Measurements from ENCODE around the gene UBXN4.
"Not testable (repeated sequence)": the region's sequence is repeated elsewhere in the genome, so short reads cannot be mapped to it uniquely, and the experiment has no call there.

Gene UBXN4

DNA sequence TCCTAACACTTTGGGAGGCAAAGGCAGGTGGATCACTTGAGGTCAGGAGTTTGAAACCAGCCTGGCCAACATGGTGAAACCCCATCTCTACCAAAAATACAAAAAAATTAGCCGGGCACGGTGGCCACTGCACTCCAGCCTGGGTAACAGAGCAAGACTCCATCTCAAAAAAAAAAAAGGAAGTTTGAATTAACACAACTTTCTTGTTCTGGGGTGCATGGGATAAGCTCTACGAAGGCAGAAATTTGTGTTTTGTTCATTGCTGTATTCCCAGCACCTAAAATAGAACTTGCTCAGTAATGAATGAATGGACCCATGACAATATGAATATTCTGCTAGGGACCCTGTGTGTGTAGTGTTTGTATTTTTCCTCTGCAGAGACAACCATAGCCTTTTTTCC is 66.2 kb downstream of the UBXN4 start:
- DNase-seq (ENCODE audit: low spot score): not testable (repeated sequence)

DNA sequence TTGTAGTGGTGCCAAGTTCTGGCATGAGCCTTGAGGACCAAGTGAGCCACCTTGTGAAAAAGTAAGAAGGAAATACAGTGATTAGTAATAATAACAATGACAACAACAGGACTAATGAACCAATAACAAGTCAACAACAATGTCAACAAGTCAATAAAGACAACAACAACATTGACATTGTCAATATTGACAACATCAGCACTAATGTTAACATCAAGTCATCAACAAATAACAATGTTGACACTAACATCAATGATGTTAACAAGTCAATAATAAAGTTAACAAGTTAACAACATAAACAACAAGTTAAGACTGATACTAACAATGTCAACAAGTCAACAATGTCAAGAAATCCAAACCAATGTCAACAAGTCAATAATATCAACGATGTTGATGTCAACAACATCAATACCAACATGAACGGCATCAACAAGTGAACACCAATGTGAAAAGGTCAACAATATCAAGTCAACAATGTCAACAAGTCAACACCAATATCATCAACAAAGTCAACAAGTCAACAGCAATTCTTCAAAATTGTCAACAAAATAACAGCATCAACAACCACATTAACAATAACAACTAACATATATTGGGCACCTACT is 71.4 kb downstream of the UBXN4 start:
- DNase-seq (ENCODE audit: low spot score): no peak

- DNase-seq (ENCODE audit: low spot score): no peak
These were observed 73.6 kb downstream of the UBXN4 start for GRCh38 chr2:135815269-135815668.

GRCh38 chr2:135817466-135817865 is 75.8 kb downstream of the UBXN4 start:
- no peak for DNase-seq (ENCODE audit: low spot score)

- DNase-seq (ENCODE audit: low spot score): no peak
These were observed 76.3 kb downstream of the UBXN4 start for GRCh38 chr2:135817951-135818350.

GRCh38 chr2:135818937-135819610 is 77.4 kb downstream of the UBXN4 start:
- peak; percentile 52 for DNase-seq (ENCODE audit: low spot score)

DNA sequence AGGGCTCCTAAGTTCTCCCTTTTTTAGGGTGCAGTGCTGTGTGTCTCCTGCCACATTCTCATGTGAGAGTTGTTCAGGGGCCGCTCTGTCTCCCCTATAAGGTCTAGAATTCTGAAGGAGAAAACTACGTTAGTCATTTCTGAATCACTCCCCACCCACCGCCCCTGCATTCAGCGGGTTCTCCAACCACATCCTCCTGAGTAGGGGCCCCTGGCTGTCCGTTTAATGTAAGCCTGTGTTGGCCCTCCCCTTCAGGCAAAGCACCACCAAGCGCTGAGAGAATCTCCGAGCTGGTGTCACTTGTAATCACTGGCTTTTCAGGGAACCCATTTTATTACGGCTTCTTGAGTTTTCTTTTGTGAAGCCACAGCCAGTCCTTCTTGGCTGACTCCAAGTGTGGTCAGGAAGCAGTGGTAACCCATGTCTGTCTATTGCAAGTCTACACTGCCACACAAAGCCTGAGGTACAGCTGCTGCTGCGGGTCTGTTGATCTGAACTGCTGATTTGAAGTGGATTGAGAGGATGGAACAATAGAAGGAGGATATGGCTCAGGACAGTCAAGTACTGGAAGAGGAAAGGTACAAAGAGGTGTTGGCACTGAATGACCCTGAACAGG is 78.5 kb downstream of the UBXN4 start:
- no peak for DNase-seq (ENCODE audit: low spot score)

- no peak for DNase-seq (ENCODE audit: low spot score)
These were observed 79.5 kb downstream of the UBXN4 start for GRCh38 chr2:135821190-135821589.

GRCh38 chr2:135822855-135823254 is 81.2 kb downstream of the UBXN4 start:
- no peak for DNase-seq (ENCODE audit: low spot score)

GRCh38 chr2:135825131-135825530 is 83.5 kb downstream of the UBXN4 start:
- DNase-seq (ENCODE audit: low spot score): no peak

DNA sequence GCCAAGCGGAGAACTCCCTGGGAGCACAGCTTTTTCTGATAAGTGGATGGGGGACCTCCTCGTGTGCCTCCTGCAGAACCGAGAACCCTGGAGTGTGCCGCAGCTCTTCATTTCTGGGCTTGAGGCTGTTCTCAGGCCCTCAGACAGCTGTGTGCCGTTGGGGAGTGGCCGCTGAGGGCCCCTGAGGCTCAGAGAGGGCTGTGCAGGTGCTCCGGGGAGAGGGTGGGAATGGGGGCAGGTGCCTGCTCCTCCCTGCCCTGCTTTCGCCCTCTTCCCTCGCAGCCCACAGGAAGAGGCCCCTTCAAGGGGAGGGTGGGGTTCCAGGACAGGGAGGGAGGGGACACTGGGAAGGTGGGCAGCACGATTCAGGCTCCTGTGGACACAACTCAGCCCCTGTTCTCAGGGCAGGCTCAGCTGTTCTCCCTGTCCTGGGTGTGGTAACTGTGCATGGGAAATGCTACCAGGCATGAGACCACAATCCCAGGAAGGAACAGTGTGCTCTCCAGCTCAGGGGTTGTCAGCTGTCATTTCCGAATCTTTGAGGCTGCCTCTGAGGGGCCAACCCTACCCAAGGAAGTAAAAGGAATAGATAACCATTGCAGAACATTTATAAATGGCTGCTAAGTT is 84.0 kb downstream of the UBXN4 start:
- no peak for DNase-seq (ENCODE audit: low spot score)

- DNase-seq (ENCODE audit: low spot score): no peak
These were observed 84.9 kb downstream of the UBXN4 start for GRCh38 chr2:135826544-135826943.

DNA sequence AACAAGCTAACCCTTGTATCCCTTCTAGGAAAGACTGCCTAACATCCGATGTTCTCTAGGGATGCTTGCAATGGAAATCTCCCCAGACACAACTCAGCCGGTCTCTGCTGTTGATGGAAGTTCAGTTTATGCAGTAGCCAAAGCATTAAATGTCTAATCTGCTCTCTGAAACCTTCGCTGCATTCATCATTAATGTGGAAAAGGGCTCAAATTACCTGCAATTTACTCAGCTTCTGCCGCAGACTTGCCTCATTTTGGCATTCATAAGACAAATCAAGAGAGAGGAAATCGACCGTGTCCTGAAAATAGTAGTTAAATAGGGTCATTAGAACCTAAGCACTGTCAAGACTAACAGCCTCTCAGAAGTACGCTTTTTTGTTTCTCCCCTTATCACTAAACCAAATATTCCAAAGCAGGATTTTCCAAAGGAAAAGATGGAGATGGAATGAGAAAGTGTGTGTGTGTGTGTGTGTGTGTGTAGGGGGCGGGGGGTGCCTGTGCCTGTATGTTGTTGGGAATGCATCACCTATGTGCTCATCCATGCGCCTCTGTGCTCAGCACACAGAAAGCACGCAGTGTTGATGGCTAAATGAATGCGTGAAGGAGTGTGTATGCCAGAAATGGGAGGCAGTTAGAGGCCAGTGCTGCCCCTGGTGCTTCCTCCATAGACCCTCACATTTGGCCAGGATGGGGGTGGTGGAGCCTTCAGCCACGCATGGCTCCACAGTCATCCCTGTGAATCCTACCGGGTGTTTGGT is 87.9 kb downstream of the UBXN4 start:
- DNase-seq (ENCODE audit: low spot score): no peak

DNA sequence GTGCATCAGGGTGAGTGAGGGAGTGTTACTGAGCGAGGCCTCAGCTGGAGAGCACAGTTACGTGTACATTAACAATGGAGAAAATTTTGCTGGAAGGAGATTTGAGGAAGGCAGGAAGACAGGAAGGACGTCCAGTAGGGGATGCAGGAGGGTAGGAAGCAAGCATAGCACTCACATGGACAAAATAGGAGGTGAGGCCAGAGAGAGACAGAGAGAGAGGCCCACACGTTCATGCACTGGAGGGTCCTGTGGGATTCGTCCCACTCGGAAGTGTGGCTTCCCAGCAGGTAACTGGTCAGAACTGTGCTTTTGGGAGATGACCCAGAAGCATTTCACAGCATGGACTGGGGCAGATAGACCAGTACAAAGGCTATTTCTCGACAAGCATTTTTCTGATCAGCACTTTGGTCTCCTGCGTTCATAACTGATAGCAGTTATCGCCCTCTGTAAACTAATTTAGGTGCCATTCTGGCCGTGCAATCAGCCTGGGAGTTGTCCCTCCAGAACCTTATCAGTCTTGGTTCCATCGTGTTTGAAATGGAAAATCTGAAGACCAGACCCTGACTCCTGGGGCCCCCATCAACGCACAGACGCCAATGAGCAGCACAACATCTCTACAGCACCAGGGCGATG is 89.6 kb downstream of the UBXN4 start:
- no peak for DNase-seq (ENCODE audit: low spot score)

DNA sequence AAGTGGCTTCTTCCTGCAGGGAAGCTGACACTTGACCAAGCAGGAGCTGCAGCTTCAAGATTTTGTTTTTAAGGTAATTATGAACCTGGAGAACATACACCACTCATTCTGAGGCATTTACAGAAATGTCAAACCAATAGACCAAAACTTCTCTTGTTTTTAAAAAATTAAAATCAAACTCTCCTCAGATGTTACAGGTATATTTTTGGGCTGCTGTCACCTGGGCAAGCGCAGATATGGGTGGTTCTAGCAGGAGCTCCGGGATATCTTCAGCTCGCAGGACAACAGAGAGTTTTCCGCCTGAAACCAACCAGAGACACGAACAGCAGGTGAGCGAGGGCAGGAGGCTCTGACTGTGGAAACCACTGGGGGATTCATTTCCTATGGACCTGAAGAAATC is 91.2 kb downstream of the UBXN4 start:
- no peak for DNase-seq (ENCODE audit: low spot score)
